Neural progenitor cell (in vitro differentiated cells): ENCODE data around the gene ATP6V0E1. TPM values are rescaled to one million over a fixed set of nuclear protein-coding genes. Genes with fewer than 3 reads are reported as not detected.

Experiments used
- DNase-seq: peaks from one replicate; pipeline ENCODE4 v3.0.0-alpha.2; 2016; ENCODE audit warnings: low spot score
- H2AFZ ChIP-seq: fragments of 200-600 bp; sonication (generic); replicated peaks from 2 replicates; pipeline ENCODE4 v1.6.1; 2016; ENCODE audit warnings: antibody characterized with exemption
- H3F3A ChIP-seq: fragments of 200-600 bp; sonication (generic); 2 replicates; pipeline ENCODE4 v1.6.1; 2016; ENCODE audit warnings: antibody characterized with exemption, low read depth
- H3K27ac ChIP-seq: fragments of 200-600 bp; sonication (generic); 2 replicates; pipeline ENCODE4 v1.5.1; 2016; ENCODE audit warnings: mild to moderate bottlenecking
- H3K27me3 ChIP-seq: fragments of 200-600 bp; sonication (generic); 2 replicates; pipeline ENCODE4 v1.6.1; 2016; ENCODE audit warnings: mild to moderate bottlenecking, moderate library complexity
- H3K36me3 ChIP-seq: fragments of 200-600 bp; sonication (generic); 2 replicates; pipeline ENCODE4 v1.5.1; 2016
- H3K4me1 ChIP-seq: fragments of 200-600 bp; sonication (generic); 2 replicates; pipeline ENCODE4 v1.6.1; 2016; ENCODE audit warnings: mixed run types
- H3K4me2 ChIP-seq: fragments of 200-600 bp; sonication (generic); 2 replicates; pipeline ENCODE4 v1.6.1; 2016
- H3K4me3 ChIP-seq: fragments of 200-600 bp; sonication (generic); 2 replicates; pipeline ENCODE4 v1.5.1; 2016
- H3K79me2 ChIP-seq: fragments of 200-600 bp; sonication (generic); 2 replicates; pipeline ENCODE4 v1.6.1; 2016; ENCODE audit warnings: low read depth
- H3K9ac ChIP-seq: fragments of 200-600 bp; sonication (generic); 2 replicates; pipeline ENCODE4 v1.6.1; 2016
- H3K9me3 ChIP-seq: fragments of 200-600 bp; sonication (generic); 2 replicates; pipeline ENCODE4 v1.5.1; 2016; ENCODE audit warnings: low read depth
- H4K20me1 ChIP-seq: fragments of 200-600 bp; sonication (generic); 2 replicates; pipeline ENCODE4 v1.6.1; 2016; ENCODE audit warnings: low read depth
- H3K27ac Mint-ChIP-seq: 3 replicates; pipeline ENCODE4 v1.8.0; 2021; ENCODE audit warnings: mixed read lengths
- H3K27me3 Mint-ChIP-seq: 2 replicates; pipeline ENCODE4 v1.8.0; 2022; ENCODE audit warnings: low read depth, mild to moderate bottlenecking, inconsistent platforms, moderate library complexity, mixed read lengths; ENCODE audit not compliant: insufficient read depth
- H3K36me3 Mint-ChIP-seq: 3 replicates; pipeline ENCODE4 v1.8.0; 2021; ENCODE audit warnings: mixed read lengths
- H3K4me1 Mint-ChIP-seq: 3 replicates; pipeline ENCODE4 v1.8.0; 2021; ENCODE audit warnings: mixed read lengths
- H3K4me3 Mint-ChIP-seq: 3 replicates; pipeline ENCODE4 v1.8.0; 2021; ENCODE audit warnings: mild to moderate bottlenecking, moderate library complexity, mixed read lengths
- H3K9me3 Mint-ChIP-seq: 3 replicates; pipeline ENCODE4 v1.8.0; 2020; ENCODE audit warnings: mixed read lengths
- CTCF ChIP-seq: fragments of 200-600 bp; sonication (generic); IDR thresholded peaks from 2 replicates; pipeline ENCODE4 v1.5.1; 2017; ENCODE audit warnings: antibody characterized with exemption, mild to moderate bottlenecking
- EZH2 ChIP-seq: fragments of 200-600 bp; sonication (generic); IDR thresholded peaks from 2 replicates; pipeline ENCODE4 v1.6.1; 2017; ENCODE audit warnings: antibody characterized with exemption, mild to moderate bottlenecking, moderate library complexity
- EZH2phosphoT487 ChIP-seq: fragments of 200-600 bp; sonication (generic); IDR thresholded peaks from 2 replicates; pipeline ENCODE4 v1.6.1; 2017; ENCODE audit warnings: antibody characterized with exemption
- total RNA-seq: library from RNA; depleted of rRNA; stranded (reverse); fragments of >200 nt; gene quantifications from 2 replicates; pipeline ENCODE4 v1.2.3, GENCODE V29; 2015; ENCODE audit warnings: low replicate concordance

The ATP6V0E1 gene
- total RNA-seq, 1 donor from 2014 or later = 72.4 TPM

GRCh38 chr5:172975289-172975688 is 8.3 kb upstream of the ATP6V0E1 start:
- Histone ChIP-seq H3K4me3 (no peak overlapping the region), H3K4me1 (no peaks in the 10 kb centered on the region), H2AFZ (no peak overlapping the region), H3F3A (no peaks in the 10 kb centered on the region), H3K27me3 (peaks cover 22% of the 10 kb centered on the region), H3K9me3 (no peaks in the 10 kb centered on the region), H3K27ac (no peak overlapping the region), H4K20me1 (no peaks in the 10 kb centered on the region), H3K79me2 (no peaks in the 10 kb centered on the region), H3K4me2 (no peak overlapping the region), H3K9ac (no peak overlapping the region), H3K36me3 (no peaks in the 10 kb centered on the region)
- H3K9me3 Mint-ChIP-seq = no peaks in the 10 kb centered on the region
- H3K27ac Mint-ChIP-seq = no peak overlapping the region
- peaks cover 8% of the 10 kb centered on the region for H3K27me3 Mint-ChIP-seq
- DNase-seq = no peak
- H3K4me3 Mint-ChIP-seq = no peak overlapping the region
- no peaks in the 10 kb centered on the region for H3K4me1 Mint-ChIP-seq
- TF ChIP-seq EZH2phosphoT487 (no peak), EZH2 (no peak), CTCF (no peak)
- H3K36me3 Mint-ChIP-seq = no peaks in the 10 kb centered on the region

GRCh38 chr5:172979778-172980177 is 3.8 kb upstream of the ATP6V0E1 start:
- Mint-ChIP-seq H3K27me3 (peaks cover 16% of the 10 kb centered on the region), H3K4me3 (no peak overlapping the region), H3K9me3 (no peaks in the 10 kb centered on the region), H3K4me1 (peaks cover 7% of the 10 kb centered on the region), H3K27ac (no peak overlapping the region), H3K36me3 (no peaks in the 10 kb centered on the region)
- no peaks in the 10 kb centered on the region for H4K20me1 ChIP-seq
- H3K9me3 ChIP-seq = no peaks in the 10 kb centered on the region
- H3K4me2 ChIP-seq = no peak overlapping the region
- H3K27me3 ChIP-seq = peaks cover 22% of the 10 kb centered on the region
- no peak for DNase-seq
- H3K4me3 ChIP-seq = no peak overlapping the region
- no peak overlapping the region for H3K27ac ChIP-seq
- no peak for TF ChIP-seq EZH2phosphoT487
- no peak for TF ChIP-seq EZH2
- no peak overlapping the region for H2AFZ ChIP-seq
- H3F3A ChIP-seq = peaks cover 9% of the 10 kb centered on the region
- no peak overlapping the region for H3K9ac ChIP-seq
- H3K79me2 ChIP-seq = peaks cover 11% of the 10 kb centered on the region
- H3K4me1 ChIP-seq = peaks cover 3% of the 10 kb centered on the region
- no peaks in the 10 kb centered on the region for H3K36me3 ChIP-seq

- Histone ChIP-seq H3K36me3 (no peaks in the 10 kb centered on the region), H3K9ac (no peak overlapping the region), H3K27ac (no peak overlapping the region), H3F3A (peaks cover 9% of the 10 kb centered on the region), H4K20me1 (no peaks in the 10 kb centered on the region), H3K9me3 (no peaks in the 10 kb centered on the region), H3K4me1 (peaks cover 3% of the 10 kb centered on the region), H2AFZ (no peak overlapping the region), H3K79me2 (peaks cover 33% of the 10 kb centered on the region), H3K27me3 (peaks cover 11% of the 10 kb centered on the region), H3K4me3 (no peak overlapping the region), H3K4me2 (no peak overlapping the region)
- Mint-ChIP-seq H3K4me1 (peaks cover 11% of the 10 kb centered on the region), H3K36me3 (peaks cover 5% of the 10 kb centered on the region), H3K4me3 (no peak overlapping the region), H3K9me3 (no peaks in the 10 kb centered on the region), H3K27ac (no peak overlapping the region), H3K27me3 (peaks cover 16% of the 10 kb centered on the region)
- DNase-seq = no peak
- no peak for TF ChIP-seq CTCF
- TF ChIP-seq EZH2phosphoT487 = no peak
- no peak for TF ChIP-seq EZH2
These were observed 1.6 kb upstream of the ATP6V0E1 start for GRCh38 chr5:172981931-172982330.

GRCh38 chr5:172984244-172984953 is 828 bp downstream of the ATP6V0E1 start:
- Histone ChIP-seq H4K20me1 (no peaks in the 10 kb centered on the region), H3K27me3 (no peaks in the 10 kb centered on the region), H2AFZ (peak overlapping the region; percentile 48), H3K79me2 (peaks cover 58% of the 10 kb centered on the region), H3K4me2 (peak overlapping the region; percentile 83), H3K4me1 (peaks cover 3% of the 10 kb centered on the region), H3K4me3 (peak overlapping the region; percentile 81), H3K9ac (peak overlapping the region; percentile 70), H3K9me3 (no peaks in the 10 kb centered on the region), H3F3A (peaks cover 9% of the 10 kb centered on the region), H3K36me3 (no peaks in the 10 kb centered on the region), H3K27ac (peak overlapping the region; percentile 26)
- peaks cover 10% of the 10 kb centered on the region for H3K27me3 Mint-ChIP-seq
- H3K27ac Mint-ChIP-seq = peak overlapping the region; percentile 69
- TF ChIP-seq EZH2phosphoT487 (no peak), CTCF (peak; percentile 55)
- peaks cover 11% of the 10 kb centered on the region for H3K4me1 Mint-ChIP-seq
- H3K9me3 Mint-ChIP-seq = no peaks in the 10 kb centered on the region
- H3K36me3 Mint-ChIP-seq = peaks cover 5% of the 10 kb centered on the region
- DNase-seq = peak; percentile 86
- peak overlapping the region; percentile 98 for H3K4me3 Mint-ChIP-seq
